ENCODE results near the gene TMEM38A. TPM values are rescaled to one million over a fixed set of nuclear protein-coding genes. Genes with fewer than 3 reads are reported as not detected.

The TMEM38A gene
- total and polyA plus RNA-seq, 9 of the 15 experiments (the other 6 are each of a cell fraction or from before 2014, with no cell fraction given) = 0.35 to 2.1 (median 1.2) TPM

GRCh38 chr19:16682539-16682938 lies 21.6 kb downstream of the TMEM38A start (continued):
- TF ChIP-seq KHSRP (IDR thresholded peaks at IDR 0.05) (no peak), CBX8 (IDR thresholded peaks at IDR 0.05; ENCODE audit: borderline replicate concordance, extremely low read depth, low read depth, low read length, poor library complexity, severe bottlenecking) (no peak), MYC (IDR thresholded peaks at IDR 0.05; ENCODE audit: low read depth, low read length) (no peak), MYC (CRISPR knock-in tag; IDR thresholded peaks at IDR 0.05; ENCODE audit: borderline replicate concordance, low read depth) (no peak), ATF6 (CRISPR knock-in tag; IDR thresholded peaks at IDR 0.05) (no peak), CLOCK (CRISPR knock-in tag; IDR thresholded peaks at IDR 0.05; ENCODE audit: borderline replicate concordance) (no peak), PTRF (tag; IDR thresholded peaks at IDR 0.05) (no peak), ZBTB17 (CRISPR knock-in tag; IDR thresholded peaks at IDR 0.05) (no peak), ZNF316 (IDR thresholded peaks at IDR 0.05) (no peak), ZKSCAN3 (CRISPR knock-in tag; IDR thresholded peaks at IDR 0.05) (no peak), CHD4 (IDR thresholded peaks at IDR 0.05; ENCODE audit: insufficient read depth, insufficient replicate concordance, low read depth, low read length, poor library complexity, severe bottlenecking) (no peak), SREBF2 (CRISPR knock-in tag; IDR thresholded peaks at IDR 0.05) (no peak), TRIM28 (IDR thresholded peaks at IDR 0.05) (no peak)
